PFSK-1 (cell line): Measurements from ENCODE around the gene SLC26A4.

ENCODE experiments used
- FOXP2 ChIP-seq: optimal IDR thresholded peaks from 2 replicates; pipeline ENCODE3; 2011; ENCODE audit warnings: borderline replicate concordance, control low read depth, inconsistent platforms; ENCODE audit not compliant: insufficient read depth; ENCODE audit errors: extremely low read length, extremely low read depth
- POLR2AphosphoS5 ChIP-seq: IDR thresholded peaks from 2 replicates; pipeline ENCODE4 v1.6.1; 2012; ENCODE audit warnings: low read depth, mild to moderate bottlenecking, control low read depth, low read length, moderate library complexity
- SIN3A ChIP-seq: IDR thresholded peaks from 2 replicates; pipeline ENCODE4 v1.6.1; 2012; ENCODE audit warnings: mild to moderate bottlenecking, low read length, moderate library complexity, borderline replicate concordance; ENCODE audit not compliant: insufficient read depth
- TAF1 ChIP-seq: IDR thresholded peaks from 2 replicates; pipeline ENCODE4 v1.6.1; 2012; ENCODE audit warnings: low read length, control low read depth, borderline replicate concordance; ENCODE audit not compliant: insufficient read depth
- TF ChIP-seq, protein P1 (sequence below), 2 experiments: IDR thresholded peaks; 2 replicates each; pipeline versions ENCODE4 v1.6.1 to v1.8.0; 2011 to 2012; ENCODE audit warnings: low read depth in 2 of 2, low read length in 2 of 2, control low read depth in 1 of 2, inconsistent platforms in 1 of 2, mild to moderate bottlenecking in 1 of 2, moderate library complexity in 1 of 2; ENCODE audit not compliant: insufficient read depth in 1 of 2

SLC26A4 gene

GRCh38 chr7:107726356-107727130 is 65.9 kb downstream of the SLC26A4 start:
- no peak for TF ChIP-seq POLR2AphosphoS5
- TF ChIP-seq, protein P1, sequence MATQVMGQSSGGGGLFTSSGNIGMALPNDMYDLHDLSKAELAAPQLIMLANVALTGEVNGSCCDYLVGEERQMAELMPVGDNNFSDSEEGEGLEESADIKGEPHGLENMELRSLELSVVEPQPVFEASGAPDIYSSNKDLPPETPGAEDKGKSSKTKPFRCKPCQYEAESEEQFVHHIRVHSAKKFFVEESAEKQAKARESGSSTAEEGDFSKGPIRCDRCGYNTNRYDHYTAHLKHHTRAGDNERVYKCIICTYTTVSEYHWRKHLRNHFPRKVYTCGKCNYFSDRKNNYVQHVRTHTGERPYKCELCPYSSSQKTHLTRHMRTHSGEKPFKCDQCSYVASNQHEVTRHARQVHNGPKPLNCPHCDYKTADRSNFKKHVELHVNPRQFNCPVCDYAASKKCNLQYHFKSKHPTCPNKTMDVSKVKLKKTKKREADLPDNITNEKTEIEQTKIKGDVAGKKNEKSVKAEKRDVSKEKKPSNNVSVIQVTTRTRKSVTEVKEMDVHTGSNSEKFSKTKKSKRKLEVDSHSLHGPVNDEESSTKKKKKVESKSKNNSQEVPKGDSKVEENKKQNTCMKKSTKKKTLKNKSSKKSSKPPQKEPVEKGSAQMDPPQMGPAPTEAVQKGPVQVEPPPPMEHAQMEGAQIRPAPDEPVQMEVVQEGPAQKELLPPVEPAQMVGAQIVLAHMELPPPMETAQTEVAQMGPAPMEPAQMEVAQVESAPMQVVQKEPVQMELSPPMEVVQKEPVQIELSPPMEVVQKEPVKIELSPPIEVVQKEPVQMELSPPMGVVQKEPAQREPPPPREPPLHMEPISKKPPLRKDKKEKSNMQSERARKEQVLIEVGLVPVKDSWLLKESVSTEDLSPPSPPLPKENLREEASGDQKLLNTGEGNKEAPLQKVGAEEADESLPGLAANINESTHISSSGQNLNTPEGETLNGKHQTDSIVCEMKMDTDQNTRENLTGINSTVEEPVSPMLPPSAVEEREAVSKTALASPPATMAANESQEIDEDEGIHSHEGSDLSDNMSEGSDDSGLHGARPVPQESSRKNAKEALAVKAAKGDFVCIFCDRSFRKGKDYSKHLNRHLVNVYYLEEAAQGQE (IDR thresholded peaks at IDR 0.05; ENCODE audit: insufficient read depth in 1 of 2, low read depth in 2 of 2, low read length in 2 of 2): no peak

- TF ChIP-seq SIN3A (no peak), TAF1 (no peak), FOXP2 (no peak), POLR2AphosphoS5 (no peak)
- TF ChIP-seq, protein P1 (IDR thresholded peaks at IDR 0.05; ENCODE audit: insufficient read depth in 1 of 2, low read depth in 2 of 2, low read length in 2 of 2): no peak
These were observed 67.6 kb downstream of the SLC26A4 start for GRCh38 chr7:107728276-107728675.

GRCh38 chr7:107742678-107743566 is 82.3 kb downstream of the SLC26A4 start:
- no peak for TF ChIP-seq TAF1
- TF ChIP-seq SIN3A: no peak
- TF ChIP-seq FOXP2: no peak
- TF ChIP-seq, protein P1 (IDR thresholded peaks at IDR 0.05; ENCODE audit: insufficient read depth in 1 of 2, low read depth in 2 of 2, low read length in 2 of 2): no peak
- no peak for TF ChIP-seq POLR2AphosphoS5

DNA sequence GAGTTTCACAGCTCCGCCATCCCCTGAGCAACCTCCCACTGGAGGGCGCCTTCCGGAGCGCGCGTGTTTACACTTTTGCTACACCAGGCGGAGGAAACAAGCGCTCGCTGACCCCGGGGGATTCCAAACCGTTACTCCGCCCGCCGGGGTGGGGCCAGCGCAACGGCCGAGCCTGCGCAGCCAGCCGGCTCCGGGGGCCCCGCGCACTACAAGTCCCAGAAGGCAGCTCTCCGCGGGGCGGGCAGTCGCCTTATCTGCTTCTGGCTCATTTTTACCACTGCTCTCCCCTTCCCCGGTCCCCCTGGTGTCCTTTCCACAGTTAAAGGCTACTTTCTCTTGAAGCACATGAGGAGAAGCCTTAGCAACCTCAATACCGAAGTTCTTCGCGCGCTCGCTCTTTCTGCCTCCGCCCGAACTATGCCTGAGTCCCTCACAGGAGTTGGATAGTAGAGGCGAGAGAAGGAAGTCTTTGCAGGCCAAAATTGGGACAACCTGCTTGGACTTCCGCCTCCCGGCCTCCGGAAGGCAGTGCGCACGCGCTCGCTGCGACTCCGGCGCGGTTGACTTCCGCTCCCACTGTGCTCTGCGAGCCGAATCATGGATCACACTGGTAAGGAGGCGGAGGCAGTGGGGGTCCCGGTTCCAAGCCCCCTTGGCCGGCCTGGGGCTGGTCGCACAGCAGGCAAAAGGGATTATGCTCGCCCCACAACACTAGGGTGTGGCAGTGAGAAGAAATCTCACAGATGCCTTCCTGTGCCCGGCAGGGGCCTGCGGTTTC is 83.1 kb downstream of the SLC26A4 start, which contains the start of gene CBLL1:
Gene CBLL1 (plus strand): TSS at position 576 of the 778 bp plus-strand sequence. CDS start 22 bp downstream, at position 598.
- TF ChIP-seq, protein P1 (IDR thresholded peaks at IDR 0.05; ENCODE audit: insufficient read depth in 1 of 2, low read depth in 2 of 2, low read length in 2 of 2): 0 out of 4 replicates have a peak, but pooled peaks have one; percentile 4 to 9
- TF ChIP-seq SIN3A (peak; percentile 57; the same call in 1 of the 2 replicates), FOXP2 (peak; percentile 100), TAF1 (peak; percentile 82; the same call in 1 of the 2 replicates), POLR2AphosphoS5 (peak; percentile 84)
